K562 (cell line): ENCODE data around the gene PGLYRP1. TPM values are rescaled to one million over a fixed set of nuclear protein-coding genes. Genes with fewer than 3 reads are reported as not detected.

Experiments used
- ATAC-seq: fragments of 200-7000 bp; cut with Tn5 transposase; 3 replicates; pipeline ENCODE4 v1.9.1; 2020; ENCODE audit warnings: moderate library complexity
- Bru-seq: library from RNA; stranded (reverse); fragments of 400-500 nt; gene quantifications from one replicate; lab custom pipeline; 2021; lab: Mats Ljungman, UMichigan
- BruChase-seq, 2 experiments: library from RNA; stranded (reverse); fragments of 400-500 nt; gene quantifications; one replicate each; lab custom pipeline; 2021; lab: Mats Ljungman, UMichigan
- BruUV-seq: library from RNA; stranded (reverse); fragments of 400-500 nt; replicated peaks from 2 replicates; lab custom pipeline; 2021; lab: Mats Ljungman, UMichigan
- CTCF ChIA-PET: fragments of 300-600 bp; formaldehyde crosslinking; extraction: SDS; loops from one replicate; lab custom pipeline; 2021; ENCODE audit warnings: low intra/inter-chr PET ratio; lab: Yijun Ruan, JAX
- POLR2A ChIA-PET: fragments of 300-600, 350-650 bp; sonication (Branson Sonifier 250); formaldehyde crosslinking; extraction: SDS; loops from one replicate; lab custom pipeline; 2021; ENCODE audit warnings: antibody characterized with exemption, inconsistent platforms; lab: Yijun Ruan, JAX
- DNase-seq, 4 experiments: peaks; one replicate each; pipeline versions ENCODE4 v3.0.0 to v3.0.0-alpha.2; 2011 to 2018; ENCODE audit warnings: low spot score in 3 of 4, mixed read lengths in 3 of 4; ENCODE audit errors: extremely low read depth in 1 of 4
- FAIRE-seq: peaks from 2 replicates; lab custom pipeline; 2011; peaks lifted over from hg19 to GRCh38; lab: Jason Lieb, UNC
- H2AFZ ChIP-seq: 2 replicates; pipeline ENCODE4 v1.6.0; 2011; ENCODE audit warnings: low read depth, low read length, control low read depth, inconsistent platforms
- H3K27ac ChIP-seq: fragments of 200-600 bp; 3 replicates; pipeline ENCODE4 v1.8.0; 2011; ENCODE audit warnings: low read depth, mild to moderate bottlenecking, control low read depth, inconsistent platforms, low read length, moderate library complexity, mixed read lengths; ENCODE audit errors: extremely low read depth
- H3K27me3 ChIP-seq, 2 experiments: fragments of 300-600 bp in 1 of 2; 2 replicates in 1 of 2; 3 replicates in 1 of 2; pipeline versions ENCODE4 v1.6.0 to v1.8.0; 2011; ENCODE audit warnings: inconsistent platforms in 2 of 2, low read length in 2 of 2, mild to moderate bottlenecking in 1 of 2, mixed read lengths in 1 of 2, moderate library complexity in 1 of 2; ENCODE audit not compliant: control insufficient read depth in 2 of 2, insufficient read depth in 2 of 2
- H3K36me3 ChIP-seq: fragments of 300-600 bp; 3 replicates; pipeline ENCODE4 v1.8.0; 2011; ENCODE audit warnings: mild to moderate bottlenecking, low read length, inconsistent platforms; ENCODE audit not compliant: control insufficient read depth, insufficient read depth
- H3K4me1 ChIP-seq, 2 experiments: fragments of 200-600 bp in 1 of 2; replicated peaks in 1 of 2; 2 replicates in 1 of 2; 3 replicates in 1 of 2; pipeline versions ENCODE4 v1.5.1 to v1.8.0; 2011; ENCODE audit warnings: inconsistent platforms in 2 of 2, low read length in 2 of 2, mild to moderate bottlenecking in 1 of 2, mixed read lengths in 1 of 2, moderate library complexity in 1 of 2; ENCODE audit not compliant: control insufficient read depth in 2 of 2, insufficient read depth in 2 of 2
- H3K4me2 ChIP-seq: 2 replicates; pipeline ENCODE4 v1.6.1; 2011; ENCODE audit warnings: low read length, control low read depth, inconsistent platforms, mixed read lengths; ENCODE audit not compliant: insufficient read depth
- H3K4me3 ChIP-seq: fragments of 200-600 bp; sonication (generic), shearing (Covaris generic); 2 replicates; pipeline ENCODE4 v1.5.1; 2016; ENCODE audit warnings: control low read depth, inconsistent platforms
- H3K79me2 ChIP-seq: fragments of 200-600 bp; 3 replicates; pipeline ENCODE4 v1.8.0; 2011; ENCODE audit warnings: low read length, inconsistent platforms; ENCODE audit not compliant: control insufficient read depth, insufficient read depth
- H3K9ac ChIP-seq, 2 experiments: 2 replicates each; pipeline versions ENCODE4 v1.6.0 to v1.6.1; 2011; ENCODE audit warnings: low read depth in 2 of 2, low read length in 2 of 2, control low read depth in 1 of 2, inconsistent platforms in 1 of 2, mild to moderate bottlenecking in 1 of 2, mixed read lengths in 1 of 2; ENCODE audit not compliant: insufficient read depth in 1 of 2
- H3K9me1 ChIP-seq: one replicate; pipeline ENCODE4 v1.6.0; 2011; ENCODE audit warnings: inconsistent platforms, mild to moderate bottlenecking, low read length, moderate library complexity; ENCODE audit not compliant: control insufficient read depth, insufficient read depth
- H3K9me3 ChIP-seq: replicated peaks from 2 replicates; pipeline ENCODE4 v1.5.1; 2011; ENCODE audit warnings: low read depth, low read length, inconsistent platforms; ENCODE audit not compliant: control insufficient read depth, insufficient read depth
- H4K20me1 ChIP-seq: replicated peaks from 2 replicates; pipeline ENCODE4 v1.6.1; 2011; ENCODE audit warnings: low read length, inconsistent platforms, mixed read lengths; ENCODE audit not compliant: control insufficient read depth, insufficient read depth
- ELF4 ChIP-seq: fragments of 450-650 bp; formaldehyde crosslinking; IDR thresholded peaks from 2 replicates; pipeline ENCODE4 v1.4.0; 2022; ENCODE audit warnings: missing genetic modification characterization
- HDAC1 ChIP-seq, 2 experiments: fragments of 450-650 bp; IDR thresholded peaks; 2 replicates each; pipeline ENCODE4 v1.6.1; 2016 to 2017; ENCODE audit warnings: inconsistent platforms in 1 of 2, mild to moderate bottlenecking in 1 of 2, moderate library complexity in 1 of 2
- POLR2G ChIP-seq: fragments of 200-400 bp; formaldehyde crosslinking; IDR thresholded peaks from 2 replicates; pipeline ENCODE4 v1.6.1; 2017; ENCODE audit warnings: low read depth, mild to moderate bottlenecking, antibody characterized with exemption, low read length, moderate library complexity
- WGBS: fragments of 100-300 bp; shearing (Covaris generic); methylation state at CpG from one replicate; pipeline ENCODE4 v1.1.6; 2016; ENCODE audit warnings: low coverage, mixed read lengths; ENCODE audit not compliant: insufficient coverage; ENCODE audit errors: missing lambda C conversion rate; 5-methylcytosine and 5-hydroxymethylcytosine counted together
- in situ Hi-C: fragments of 300-500 bp; cut with MboI; formaldehyde crosslinking; loops from 4 replicates; pipeline ENCODE4 v1.15.0; 2018; ENCODE audit warnings: inconsistent platforms, mixed read lengths
- intact Hi-C: fragments of 100-400 bp; cut with micrococcal nuclease; formaldehyde crosslinking; loops from 2 replicates; pipeline ENCODE4 v1.14.2; 2022
- long read RNA-seq, 3 experiments: library from polyadenylated mRNA in 2 of 3; library from RNA in 1 of 3; unstranded in 2 of 3; stranded (forward) in 1 of 3; transcript quantifications; one replicate each; pipeline ENCODE4 v2.0.0, GENCODE V29; 2019 to 2022
- polyA minus RNA-seq, 3 experiments: library from RNA; depleted of rRNA, polyadenylated mRNA; stranded (reverse); fragments of >200 nt; gene quantifications; 2 replicates each; pipeline ENCODE4 v1.2.3, GENCODE V29; 2011
- polyA plus RNA-seq, 8 experiments: library from polyadenylated mRNA; depleted of rRNA in 4 of 8; stranded (reverse) in 5 of 8; unstranded in 3 of 8; fragments of >200 nt; fragmentation: Nextera tagmentation in 2 of 8; fragmentation: Illumina TruSeq in 1 of 8; extraction: Ambion mirVana in 2 of 8; extraction: Trizol in 1 of 8; gene quantifications; 2 replicates each; pipeline versions ENCODE4 v1.2.1 to v1.2.3, GENCODE V29; 2011 to 2014; ENCODE audit warnings: inconsistent platforms in 1 of 8, missing spikeins in 1 of 8
- total RNA-seq, 7 experiments: library from RNA; depleted of rRNA in 6 of 7; stranded (reverse); fragments of >200 nt in 6 of 7; fragmentation: Illumina TruSeq in 2 of 7; extraction: Trizol in 2 of 7; gene quantifications; 2 replicates each; pipeline versions ENCODE4 v1.2.1 to v1.2.3, GENCODE V29; 2011 to 2021; ENCODE audit warnings: low replicate concordance in 1 of 7

PGLYRP1 gene
- not detected in 2 replicates for total RNA-seq (2011; cell fraction: chromatin; rRNA removed; ENCODE audit: low replicate concordance)
- total RNA-seq (2011; cell fraction: nucleolus; rRNA removed), result not detected in 2 replicates
- total RNA-seq (2011; cell fraction: nucleoplasm; rRNA removed), result not detected in 2 replicates
- total RNA-seq (2014; rRNA removed) (not detected in 2 replicates), total RNA-seq (2014; rRNA removed; fragmentation: Illumina TruSeq; extraction: Trizol) (not detected in 2 replicates), total RNA-seq (2015; rRNA removed; fragmentation: Illumina TruSeq; extraction: Trizol) (not detected in 2 replicates), total RNA-seq (2021) (not detected in 2 replicates), polyA plus RNA-seq (2011; rRNA removed) (not detected in 2 replicates), polyA plus RNA-seq (2014; fragmentation: Illumina TruSeq; extraction: Trizol) (not detected in 2 replicates), polyA plus RNA-seq (2014; fragmentation: Nextera tagmentation; extraction: Ambion mirVana) (not detected), polyA plus RNA-seq (2014; rRNA removed) (not detected in 2 replicates), polyA minus RNA-seq (2011; rRNA and poly(A)+ RNA removed) (not detected in 2 replicates), Bru-seq, nascent RNA (percentile 14 among the genes with signal in this experiment), BruChase-seq, experiment 1, labeled RNA remaining after a 2-hour chase (not detected), BruChase-seq, experiment 2, labeled RNA remaining after a 6-hour chase (percentile 10 among the genes with signal in this experiment)
- polyA plus RNA-seq (2011; cell fraction: cytosol; rRNA removed), result not detected in 2 replicates
- not detected in 2 replicates for polyA plus RNA-seq (2011; cell fraction: nucleus; rRNA removed)
- polyA plus RNA-seq (2012), result 0.20 and 0.25 TPM in 2 replicates
- not detected in 2 replicates for polyA minus RNA-seq (2011; cell fraction: cytosol; rRNA and poly(A)+ RNA removed)
- not detected in 2 replicates for polyA minus RNA-seq (2011; cell fraction: nucleus; rRNA and poly(A)+ RNA removed)
- long read RNA-seq, experiment 1, partial matches to known transcripts, result 0 of 2 reads
- long read RNA-seq, experiment 1, other reads (novel, unspliced or antisense), result 2 of 2 reads
- long read RNA-seq, experiment 2, result 0 reads
- long read RNA-seq, experiment 3, result 0 reads

- 58% methylated on average over 40 of the region's 47 CpGs for WGBS
- H3K9me1 ChIP-seq, result no peaks in the 10 kb centered on the region
- in situ Hi-C loops, result no loop called here
Observed at GRCh38 chr19:46022431-46023310, at the start of gene PGLYRP1. Gene PGLYRP1, minus strand, starts transcription at chr19:46023053. Its CDS starts 32 bp downstream, at chr19:46023021.

More at GRCh38 chr19:46022431-46023310, at the start of gene PGLYRP1:
- ATAC-seq (no peak), DNase-seq (no peak), FAIRE-seq (no peak)
- Histone ChIP-seq H3K27ac (no peak within 1 kb of the TSS), H3K4me2 (no peak within 1 kb of the TSS), H3K27me3 (no peaks in the 10 kb centered on the region), H2AFZ (no peak within 1 kb of the TSS), H3K9me3 (no peaks in the 10 kb centered on the region), H4K20me1 (no peaks in the 10 kb centered on the region; the same call in 1 of the 2 replicates), H3K4me1 (peaks cover 6 to 28% of the 10 kb centered on the region in 2 experiments; a peak in 3 of 5 replicates), H3K79me2 (no peaks in the 10 kb centered on the region), H3K9ac (0 out of 4 replicates have a peak within 1 kb of the TSS, but pooled peaks of 1 of the 2 experiments have one; percentile 9), H3K4me3 (no peak within 1 kb of the TSS), H3K36me3 (peaks cover 6% of the 10 kb centered on the region; the same call in 1 of the 3 replicates)
- TF ChIP-seq HDAC1 (IDR thresholded peaks at IDR 0.05) (no peak), POLR2G (peak; percentile 65), ELF4 (CRISPR knock-in tag) (no peak)
- intact Hi-C loops, result loop anchor here (5.0 kb wide), 1 partner anchor 110 kb away; the partner anchor contains the start of gene NANOS2
- CTCF ChIA-PET, result no interaction called here
- POLR2A ChIA-PET, result interaction anchor here (1.6 kb wide), 1 partner anchor 27 kb away, joined by 5 read pairs; the partner anchor contains the start of gene CCDC61
- no TSS peak for BruUV-seq
